NCI-H1417 (cell line): ENCODE data around the gene FXYD1.
"Not testable (repeated sequence)": the region's sequence is repeated elsewhere in the genome, so short reads cannot be mapped to it uniquely, and the experiment has no call there.

Source experiments
- DNase-seq, 3 experiments: peaks; one replicate each; lab custom pipeline; 2025; lab: John Stamatoyannopoulos, UW

FXYD1 gene

GRCh38 chr19:35143231-35143715 is 4.6 kb downstream of the FXYD1 start, which contains the start of gene FXYD7:
Gene FXYD7 (plus strand): TSS chr19:35143255. CDS start chr19:35143334, 79 bp downstream.
- DNase-seq: peak in 2 of 3 experiments; percentile 8 to 45

- DNase-seq: no peak
Observed at GRCh38 chr19:35143818-35144217, 5.2 kb downstream of the FXYD1 start.

GRCh38 chr19:35144259-35144599 is 5.6 kb downstream of the FXYD1 start:
- no peak for DNase-seq

GRCh38 chr19:35144600-35145436 is 6.2 kb downstream of the FXYD1 start:
- peak in 2 of 3 experiments; percentile 25 to 57 for DNase-seq

GRCh38 chr19:35146746-35147459 is 8.3 kb downstream of the FXYD1 start:
- no peak for DNase-seq

- DNase-seq: no peak
Observed at GRCh38 chr19:35149463-35149862, 10.8 kb downstream of the FXYD1 start.

GRCh38 chr19:35150445-35150844 is 11.8 kb downstream of the FXYD1 start:
- DNase-seq: no peak

GRCh38 chr19:35151273-35152065 is 12.8 kb downstream of the FXYD1 start:
- peak in 1 of 3 experiments; percentile 1 for DNase-seq

- DNase-seq: not testable (repeated sequence)
Observed at GRCh38 chr19:35153129-35153522, 14.5 kb downstream of the FXYD1 start.

GRCh38 chr19:35153701-35154524 is 15.3 kb downstream of the FXYD1 start:
- peak in 2 of 3 experiments; percentile 19 to 30 for DNase-seq

GRCh38 chr19:35154525-35155406 is 16.1 kb downstream of the FXYD1 start, which contains the start of gene FXYD5:
Gene FXYD5 (plus strand): TSS chr19:35154735. CDS start chr19:35155551, 816 bp downstream.
- DNase-seq: peak in 2 of 3 experiments; percentile 14 to 18

- no peak for DNase-seq
Observed at GRCh38 chr19:35155441-35155840, 16.8 kb downstream of the FXYD1 start.

GRCh38 chr19:35155981-35156672 is 17.5 kb downstream of the FXYD1 start:
- DNase-seq: no peak

GRCh38 chr19:35156673-35157014 is 18.0 kb downstream of the FXYD1 start:
- no peak for DNase-seq

- no peak for DNase-seq
Observed at GRCh38 chr19:35157431-35157830, 18.8 kb downstream of the FXYD1 start.

GRCh38 chr19:35159606-35160005 is 21.0 kb downstream of the FXYD1 start:
- DNase-seq: no peak

GRCh38 chr19:35160629-35161433 is 22.2 kb downstream of the FXYD1 start:
- no peak for DNase-seq

- DNase-seq: no peak
Observed at GRCh38 chr19:35161434-35161743, 22.8 kb downstream of the FXYD1 start.
